ENCODE results near the gene NEK1.

The NEK1 gene

GRCh38 chr4:169359961-169360360, 252.4 kb downstream of the NEK1 start:
- no peak for DNase-seq

- no peak for DNase-seq
These were observed 260.0 kb downstream of the NEK1 start for GRCh38 chr4:169352360-169352759.

- no peak for DNase-seq
These were observed 260.5 kb downstream of the NEK1 start for GRCh38 chr4:169351872-169352271.

- DNase-seq: no peak
These were observed 263.8 kb downstream of the NEK1 start for GRCh38 chr4:169348541-169348940.

- DNase-seq: no peak
These were observed 265.5 kb downstream of the NEK1 start for GRCh38 chr4:169346840-169347239.

GRCh38 chr4:169345316-169345721, 267.1 kb downstream of the NEK1 start:
- no peak for DNase-seq

Measured in T-helper 2 cell (primary cell).